Neural progenitor cell (in vitro differentiated cells): Measurements from ENCODE around the gene PTPRT. TPM values are rescaled to one million over a fixed set of nuclear protein-coding genes. Genes with fewer than 3 reads are reported as not detected.

Source experiments
- DNase-seq: peaks from one replicate; pipeline ENCODE4 v3.0.0-alpha.2; 2016; ENCODE audit warnings: low spot score
- H2AFZ ChIP-seq: fragments of 200-600 bp; sonication (generic); replicated peaks from 2 replicates; pipeline ENCODE4 v1.6.1; 2016; ENCODE audit warnings: antibody characterized with exemption
- H3F3A ChIP-seq: fragments of 200-600 bp; sonication (generic); 2 replicates; pipeline ENCODE4 v1.6.1; 2016; ENCODE audit warnings: antibody characterized with exemption, low read depth
- H3K27ac ChIP-seq: fragments of 200-600 bp; sonication (generic); 2 replicates; pipeline ENCODE4 v1.5.1; 2016; ENCODE audit warnings: mild to moderate bottlenecking
- H3K27me3 ChIP-seq: fragments of 200-600 bp; sonication (generic); 2 replicates; pipeline ENCODE4 v1.6.1; 2016; ENCODE audit warnings: mild to moderate bottlenecking, moderate library complexity
- H3K36me3 ChIP-seq: fragments of 200-600 bp; sonication (generic); 2 replicates; pipeline ENCODE4 v1.5.1; 2016
- H3K4me1 ChIP-seq: fragments of 200-600 bp; sonication (generic); 2 replicates; pipeline ENCODE4 v1.6.1; 2016; ENCODE audit warnings: mixed run types
- H3K4me2 ChIP-seq: fragments of 200-600 bp; sonication (generic); 2 replicates; pipeline ENCODE4 v1.6.1; 2016
- H3K4me3 ChIP-seq: fragments of 200-600 bp; sonication (generic); 2 replicates; pipeline ENCODE4 v1.5.1; 2016
- H3K79me2 ChIP-seq: fragments of 200-600 bp; sonication (generic); 2 replicates; pipeline ENCODE4 v1.6.1; 2016; ENCODE audit warnings: low read depth
- H3K9ac ChIP-seq: fragments of 200-600 bp; sonication (generic); 2 replicates; pipeline ENCODE4 v1.6.1; 2016
- H3K9me3 ChIP-seq: fragments of 200-600 bp; sonication (generic); 2 replicates; pipeline ENCODE4 v1.5.1; 2016; ENCODE audit warnings: low read depth
- H4K20me1 ChIP-seq: fragments of 200-600 bp; sonication (generic); 2 replicates; pipeline ENCODE4 v1.6.1; 2016; ENCODE audit warnings: low read depth
- H3K27ac Mint-ChIP-seq: 3 replicates; pipeline ENCODE4 v1.8.0; 2021; ENCODE audit warnings: mixed read lengths
- H3K27me3 Mint-ChIP-seq: 2 replicates; pipeline ENCODE4 v1.8.0; 2022; ENCODE audit warnings: low read depth, mild to moderate bottlenecking, inconsistent platforms, moderate library complexity, mixed read lengths; ENCODE audit not compliant: insufficient read depth
- H3K36me3 Mint-ChIP-seq: 3 replicates; pipeline ENCODE4 v1.8.0; 2021; ENCODE audit warnings: mixed read lengths
- H3K4me1 Mint-ChIP-seq: 3 replicates; pipeline ENCODE4 v1.8.0; 2021; ENCODE audit warnings: mixed read lengths
- H3K4me3 Mint-ChIP-seq: 3 replicates; pipeline ENCODE4 v1.8.0; 2021; ENCODE audit warnings: mild to moderate bottlenecking, moderate library complexity, mixed read lengths
- H3K9me3 Mint-ChIP-seq: 3 replicates; pipeline ENCODE4 v1.8.0; 2020; ENCODE audit warnings: mixed read lengths
- EZH2 ChIP-seq: fragments of 200-600 bp; sonication (generic); IDR thresholded peaks from 2 replicates; pipeline ENCODE4 v1.6.1; 2017; ENCODE audit warnings: antibody characterized with exemption, mild to moderate bottlenecking, moderate library complexity
- EZH2phosphoT487 ChIP-seq: fragments of 200-600 bp; sonication (generic); IDR thresholded peaks from 2 replicates; pipeline ENCODE4 v1.6.1; 2017; ENCODE audit warnings: antibody characterized with exemption
- total RNA-seq: library from RNA; depleted of rRNA; stranded (reverse); fragments of >200 nt; gene quantifications from 2 replicates; pipeline ENCODE4 v1.2.3, GENCODE V29; 2015; ENCODE audit warnings: low replicate concordance
- TF ChIP-seq, protein P1 (sequence below): fragments of 200-600 bp; sonication (generic); IDR thresholded peaks from 2 replicates; pipeline ENCODE4 v1.5.1; 2017; ENCODE audit warnings: antibody characterized with exemption, mild to moderate bottlenecking

PTPRT gene
- total RNA-seq, 1 donor from 2014 or later = 1.1 TPM

GRCh38 chr20:42572320-42573016 lies 617.2 kb downstream of the PTPRT start:
- Histone ChIP-seq H3K4me2 (no peak overlapping the region), H3K4me3 (no peak overlapping the region), H3K4me1 (no peaks in the 10 kb centered on the region), H3K27ac (no peak overlapping the region), H3K9me3 (no peaks in the 10 kb centered on the region), H3F3A (no peaks in the 10 kb centered on the region), H3K9ac (no peak overlapping the region), H3K27me3 (no peaks in the 10 kb centered on the region), H4K20me1 (no peaks in the 10 kb centered on the region), H3K79me2 (no peaks in the 10 kb centered on the region), H2AFZ (no peak overlapping the region), H3K36me3 (no peaks in the 10 kb centered on the region)
- TF ChIP-seq, protein P1, sequence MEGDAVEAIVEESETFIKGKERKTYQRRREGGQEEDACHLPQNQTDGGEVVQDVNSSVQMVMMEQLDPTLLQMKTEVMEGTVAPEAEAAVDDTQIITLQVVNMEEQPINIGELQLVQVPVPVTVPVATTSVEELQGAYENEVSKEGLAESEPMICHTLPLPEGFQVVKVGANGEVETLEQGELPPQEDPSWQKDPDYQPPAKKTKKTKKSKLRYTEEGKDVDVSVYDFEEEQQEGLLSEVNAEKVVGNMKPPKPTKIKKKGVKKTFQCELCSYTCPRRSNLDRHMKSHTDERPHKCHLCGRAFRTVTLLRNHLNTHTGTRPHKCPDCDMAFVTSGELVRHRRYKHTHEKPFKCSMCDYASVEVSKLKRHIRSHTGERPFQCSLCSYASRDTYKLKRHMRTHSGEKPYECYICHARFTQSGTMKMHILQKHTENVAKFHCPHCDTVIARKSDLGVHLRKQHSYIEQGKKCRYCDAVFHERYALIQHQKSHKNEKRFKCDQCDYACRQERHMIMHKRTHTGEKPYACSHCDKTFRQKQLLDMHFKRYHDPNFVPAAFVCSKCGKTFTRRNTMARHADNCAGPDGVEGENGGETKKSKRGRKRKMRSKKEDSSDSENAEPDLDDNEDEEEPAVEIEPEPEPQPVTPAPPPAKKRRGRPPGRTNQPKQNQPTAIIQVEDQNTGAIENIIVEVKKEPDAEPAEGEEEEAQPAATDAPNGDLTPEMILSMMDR = no peak
- TF ChIP-seq EZH2 (no peak), EZH2phosphoT487 (no peak)
- H3K27ac Mint-ChIP-seq = no peak overlapping the region
- no peak overlapping the region for H3K4me3 Mint-ChIP-seq
- no peak for DNase-seq
- H3K27me3 Mint-ChIP-seq = no peaks in the 10 kb centered on the region
- H3K36me3 Mint-ChIP-seq = no peaks in the 10 kb centered on the region
- H3K4me1 Mint-ChIP-seq = no peaks in the 10 kb centered on the region
- H3K9me3 Mint-ChIP-seq = peaks cover 17% of the 10 kb centered on the region

DNA sequence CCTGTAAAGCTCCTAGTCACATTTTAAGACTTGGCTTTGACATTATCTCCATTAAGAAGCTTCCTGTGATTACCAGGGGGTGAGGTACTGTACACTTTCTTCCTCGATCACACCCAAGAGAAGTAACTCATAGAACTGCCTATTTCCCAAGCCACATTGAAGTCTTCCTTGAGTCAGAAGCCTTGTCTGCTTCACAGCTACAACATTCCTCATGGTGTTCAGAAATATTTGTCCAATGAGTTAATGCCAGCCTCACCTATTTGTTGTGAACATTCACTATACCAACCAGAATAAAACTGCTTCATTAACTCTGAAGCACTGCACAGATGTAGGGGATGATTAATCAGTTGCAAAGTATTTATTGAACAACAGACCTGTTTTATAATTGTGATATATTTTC lies 622.3 kb downstream of the PTPRT start:
- Mint-ChIP-seq H3K4me1 (no peaks in the 10 kb centered on the region), H3K27ac (no peak overlapping the region), H3K27me3 (no peaks in the 10 kb centered on the region), H3K4me3 (no peak overlapping the region), H3K9me3 (peaks cover 14% of the 10 kb centered on the region), H3K36me3 (no peaks in the 10 kb centered on the region)
- Histone ChIP-seq H3K4me2 (no peak overlapping the region), H3K9ac (no peak overlapping the region), H3K4me1 (no peaks in the 10 kb centered on the region), H3K27ac (no peak overlapping the region), H3F3A (no peaks in the 10 kb centered on the region), H3K27me3 (no peaks in the 10 kb centered on the region), H3K4me3 (no peak overlapping the region), H3K36me3 (no peaks in the 10 kb centered on the region), H4K20me1 (no peaks in the 10 kb centered on the region), H3K79me2 (no peaks in the 10 kb centered on the region), H3K9me3 (no peaks in the 10 kb centered on the region), H2AFZ (no peak overlapping the region)
- TF ChIP-seq EZH2phosphoT487 = no peak
- TF ChIP-seq EZH2 = no peak
- TF ChIP-seq, protein P1 = no peak
- no peak for DNase-seq

DNA sequence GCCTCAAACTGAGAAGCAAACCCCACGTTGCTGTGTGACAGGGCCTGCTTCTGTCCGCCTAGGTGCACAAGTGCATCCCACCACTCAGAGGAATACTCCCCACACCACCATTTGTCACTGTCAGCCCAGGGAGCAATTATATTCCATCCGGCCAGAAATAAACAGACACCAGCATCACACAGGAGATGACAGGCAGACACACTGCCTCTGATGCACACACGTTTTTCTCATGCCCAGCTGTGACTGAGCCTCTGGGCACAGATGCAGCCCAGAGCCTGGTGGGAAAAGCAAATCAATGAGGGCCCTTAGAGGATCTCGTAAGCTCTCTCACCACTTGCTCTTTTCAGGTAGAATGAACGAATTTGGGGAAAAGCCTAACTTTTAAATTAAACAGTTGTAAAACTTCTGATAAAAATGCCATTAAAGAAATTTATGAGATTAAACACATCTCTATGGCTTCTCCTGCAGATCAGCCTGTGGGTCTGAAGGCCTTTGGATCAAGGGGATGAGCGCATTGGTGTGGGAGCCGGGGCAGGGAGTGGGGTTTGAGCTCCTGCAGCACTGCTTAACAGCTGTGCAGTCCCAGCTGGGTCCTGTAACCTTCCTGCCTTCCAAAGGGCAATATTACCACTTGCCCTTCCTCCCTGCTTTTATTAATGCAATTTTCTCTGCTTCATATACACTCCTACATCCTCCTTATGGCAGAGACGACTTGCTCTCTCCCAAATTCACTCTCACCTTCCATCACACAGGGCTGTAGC lies 624.3 kb downstream of the PTPRT start:
- Mint-ChIP-seq H3K4me3 (no peak overlapping the region), H3K9me3 (peaks cover 4% of the 10 kb centered on the region), H3K27me3 (no peaks in the 10 kb centered on the region), H3K36me3 (no peaks in the 10 kb centered on the region), H3K27ac (peak overlapping the region; percentile 72), H3K4me1 (no peaks in the 10 kb centered on the region)
- Histone ChIP-seq H3K36me3 (no peaks in the 10 kb centered on the region), H3K9me3 (no peaks in the 10 kb centered on the region), H3K9ac (no peak overlapping the region), H3K4me1 (no peaks in the 10 kb centered on the region), H3K4me3 (no peak overlapping the region), H3K27me3 (no peaks in the 10 kb centered on the region), H3K79me2 (no peaks in the 10 kb centered on the region), H3F3A (no peaks in the 10 kb centered on the region), H4K20me1 (no peaks in the 10 kb centered on the region), H2AFZ (no peak overlapping the region), H3K27ac (no peak overlapping the region), H3K4me2 (no peak overlapping the region)
- no peak for DNase-seq
- TF ChIP-seq, protein P1 = no peak
- no peak for TF ChIP-seq EZH2
- no peak for TF ChIP-seq EZH2phosphoT487
